PFSK-1 (cell line): ENCODE results near the gene EIF3A.

Experiments used
- FOXP2 ChIP-seq: optimal IDR thresholded peaks from 2 replicates; pipeline ENCODE3; 2011; ENCODE audit warnings: borderline replicate concordance, control low read depth, inconsistent platforms; ENCODE audit not compliant: insufficient read depth; ENCODE audit errors: extremely low read length, extremely low read depth
- POLR2AphosphoS5 ChIP-seq: IDR thresholded peaks from 2 replicates; pipeline ENCODE4 v1.6.1; 2012; ENCODE audit warnings: low read depth, mild to moderate bottlenecking, control low read depth, low read length, moderate library complexity
- REST ChIP-seq, 2 experiments: IDR thresholded peaks; 2 replicates each; pipeline versions ENCODE4 v1.6.1 to v1.8.0; 2011 to 2012; ENCODE audit warnings: low read depth in 2 of 2, low read length in 2 of 2, control low read depth in 1 of 2, inconsistent platforms in 1 of 2, mild to moderate bottlenecking in 1 of 2, moderate library complexity in 1 of 2; ENCODE audit not compliant: insufficient read depth in 1 of 2
- SIN3A ChIP-seq: IDR thresholded peaks from 2 replicates; pipeline ENCODE4 v1.6.1; 2012; ENCODE audit warnings: mild to moderate bottlenecking, low read length, moderate library complexity, borderline replicate concordance; ENCODE audit not compliant: insufficient read depth
- TAF1 ChIP-seq: IDR thresholded peaks from 2 replicates; pipeline ENCODE4 v1.6.1; 2012; ENCODE audit warnings: low read length, control low read depth, borderline replicate concordance; ENCODE audit not compliant: insufficient read depth

The EIF3A gene

GRCh38 chr10:119022846-119023552 lies 57.6 kb downstream of the EIF3A start:
- TF ChIP-seq FOXP2 (no peak), REST (IDR thresholded peaks at IDR 0.05; ENCODE audit: insufficient read depth in 1 of 2, low read depth in 2 of 2, low read length in 2 of 2) (no peak), TAF1 (no peak), SIN3A (no peak), POLR2AphosphoS5 (no peak)

GRCh38 chr10:119020627-119020946 lies 60.0 kb downstream of the EIF3A start:
- TF ChIP-seq SIN3A = no peak
- TF ChIP-seq FOXP2 = no peak
- no peak for TF ChIP-seq POLR2AphosphoS5
- TF ChIP-seq TAF1 = no peak
- no peak for TF ChIP-seq REST (IDR thresholded peaks at IDR 0.05; ENCODE audit: insufficient read depth in 1 of 2, low read depth in 2 of 2, low read length in 2 of 2)

GRCh38 chr10:119007211-119007574 lies 73.4 kb downstream of the EIF3A start:
- TF ChIP-seq SIN3A (no peak), POLR2AphosphoS5 (no peak), TAF1 (peak; percentile 5; the same call in 1 of the 2 replicates)

- TF ChIP-seq TAF1 (peak; percentile 22; the same call in 1 of the 2 replicates), REST (IDR thresholded peaks at IDR 0.05; ENCODE audit: insufficient read depth in 1 of 2, low read depth in 2 of 2, low read length in 2 of 2) (no peak)
Measured at GRCh38 chr10:119006451-119007210, 74.0 kb downstream of the EIF3A start.

GRCh38 chr10:119005362-119006043 lies 75.1 kb downstream of the EIF3A start:
- TF ChIP-seq FOXP2 (no peak), TAF1 (no peak), SIN3A (no peak), POLR2AphosphoS5 (no peak), REST (IDR thresholded peaks at IDR 0.05; ENCODE audit: insufficient read depth in 1 of 2, low read depth in 2 of 2, low read length in 2 of 2) (no peak)
